HG03196 (cell line): ENCODE data around the gene RGS6.
A peak's percentile ranks its signal among the peaks of the same experiment; 100 is the strongest.

ENCODE experiments used
- ATAC-seq: cut with Tn5 transposase; IDR thresholded peaks from one replicate; pipeline ENCODE4 v1.9.1; 2021; ENCODE audit not compliant: unreplicated experiment

Gene RGS6

GRCh38 chr14:72013721-72014345 lies 81.6 kb downstream of the RGS6 start:
- no peak for ATAC-seq

DNA sequence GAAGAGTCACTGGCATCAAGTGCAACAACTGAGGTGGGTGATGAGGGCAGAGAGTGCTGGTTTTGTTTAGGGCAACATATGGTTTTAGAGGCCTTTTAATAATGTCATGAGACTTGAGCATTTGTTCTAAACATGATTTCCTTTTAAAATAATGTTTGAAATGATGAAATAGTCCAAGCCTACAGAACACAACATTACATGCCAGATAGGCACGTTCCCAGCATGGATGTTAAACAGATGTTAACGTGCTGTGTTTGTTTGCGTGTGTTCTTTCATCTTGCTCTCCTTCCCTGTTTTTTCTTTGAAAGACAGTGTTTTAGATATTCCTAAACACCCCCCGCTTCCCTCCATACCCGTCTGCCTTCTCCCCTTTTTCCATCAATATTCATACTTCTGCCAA lies 82.3 kb downstream of the RGS6 start:
- ATAC-seq: no peak

GRCh38 chr14:72017290-72017689 lies 85.1 kb downstream of the RGS6 start:
- no peak for ATAC-seq

DNA sequence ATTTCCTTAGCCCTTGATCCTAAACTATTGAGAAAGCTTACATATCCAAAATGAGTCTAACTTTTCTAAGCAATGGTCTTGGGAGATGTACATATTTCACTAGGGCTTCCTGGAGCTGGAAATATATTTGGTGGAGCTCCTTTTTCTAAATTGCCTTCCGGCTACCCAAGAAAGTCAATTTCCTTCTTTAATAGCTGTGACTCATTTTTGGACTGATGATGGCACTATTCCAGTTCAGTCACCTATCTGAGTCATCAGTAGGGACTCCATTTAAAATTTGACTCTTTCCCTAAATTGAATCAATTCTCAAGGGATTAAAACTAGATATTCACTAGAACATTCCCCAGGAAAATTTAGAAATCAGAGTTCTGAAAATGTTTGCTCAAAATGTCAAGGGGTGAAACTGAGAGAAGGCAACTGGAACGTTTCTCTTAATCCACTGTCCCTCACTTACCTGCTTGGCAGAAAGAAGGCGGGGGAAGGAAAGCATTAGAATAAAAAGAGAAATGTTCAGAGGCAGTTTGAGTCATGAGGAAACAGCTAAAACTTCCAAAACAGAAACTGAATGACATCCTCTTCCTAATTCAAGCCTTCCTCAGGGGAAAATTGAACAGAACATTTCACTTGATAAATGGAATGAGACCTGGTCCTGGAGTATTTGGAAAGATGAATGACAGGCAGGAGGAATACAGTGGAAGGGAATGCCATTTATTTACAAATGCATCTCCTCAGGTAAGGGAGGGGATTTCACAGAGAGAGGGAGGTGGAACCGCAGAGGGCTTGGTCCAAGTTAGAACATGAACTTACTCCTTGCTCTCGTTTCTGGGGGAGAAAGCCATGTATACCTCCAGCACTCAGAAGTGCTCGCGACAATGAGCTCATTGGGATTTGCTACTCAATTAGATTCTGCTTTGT lies 91.2 kb downstream of the RGS6 start:
- ATAC-seq: no peak

GRCh38 chr14:72024043-72024407 lies 91.8 kb downstream of the RGS6 start:
- no peak for ATAC-seq

GRCh38 chr14:72024504-72024903 lies 92.3 kb downstream of the RGS6 start:
- no peak for ATAC-seq

DNA sequence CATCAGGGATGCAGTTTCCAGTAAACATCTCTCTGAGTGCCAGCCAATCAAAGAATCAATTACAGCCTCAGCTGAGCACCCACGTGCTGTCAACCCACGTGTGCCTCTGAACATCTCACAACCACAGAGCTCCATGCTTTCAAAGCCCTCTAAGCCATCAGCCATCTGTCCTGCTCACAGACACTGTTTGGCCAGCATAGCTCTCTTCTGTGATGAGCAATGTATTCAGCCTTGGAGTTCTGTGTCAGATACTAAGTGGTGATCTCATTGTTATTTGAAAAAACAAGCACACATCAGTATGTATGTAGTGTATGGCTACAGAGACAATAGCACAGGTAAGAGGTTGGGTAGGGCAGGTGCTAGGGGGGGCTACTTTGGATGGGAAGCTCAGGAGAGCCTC lies 94.3 kb downstream of the RGS6 start:
- ATAC-seq: no peak

- ATAC-seq: no peak
These were observed 94.8 kb downstream of the RGS6 start for GRCh38 chr14:72027061-72027460.

DNA sequence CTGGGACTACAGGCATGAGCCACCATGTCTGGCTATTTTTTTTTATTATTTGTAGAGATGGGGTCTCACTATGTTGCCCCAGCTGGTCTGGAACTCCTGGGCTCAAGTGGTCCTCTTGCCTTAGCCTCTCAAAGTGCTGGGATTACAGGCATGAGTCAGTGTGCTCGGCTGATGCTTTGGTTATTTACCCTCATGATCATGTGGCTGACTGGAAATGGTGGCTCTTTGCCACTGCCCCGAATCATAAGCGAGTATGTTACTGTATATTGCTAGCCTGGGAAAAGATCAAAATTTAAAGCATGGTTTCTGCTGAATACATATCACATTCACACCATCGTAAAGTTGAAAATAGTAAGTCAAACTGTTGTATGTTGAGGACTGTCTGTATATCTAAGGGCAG lies 101.1 kb downstream of the RGS6 start:
- ATAC-seq: no peak

DNA sequence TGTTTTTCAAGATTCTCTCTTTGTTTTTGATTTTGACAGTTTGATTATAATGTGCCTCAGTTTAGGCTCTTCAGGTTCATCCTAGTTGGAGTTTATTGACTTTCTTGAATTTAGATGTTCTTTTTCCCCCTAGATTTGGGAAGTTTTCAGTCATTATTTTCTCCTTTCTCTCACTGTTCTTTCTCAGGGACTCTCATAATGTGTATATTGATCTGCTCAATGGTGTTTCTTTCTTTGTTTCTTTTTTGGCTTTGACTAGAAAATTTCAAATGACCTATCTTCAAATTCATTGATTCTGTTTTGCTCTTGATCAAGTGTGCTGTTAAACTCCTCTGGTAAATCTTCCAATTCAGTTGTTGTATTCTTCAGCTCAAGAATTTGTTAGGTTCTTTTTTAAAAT lies 108.3 kb downstream of the RGS6 start:
- no peak for ATAC-seq

- no peak for ATAC-seq
These were observed 113.0 kb downstream of the RGS6 start for GRCh38 chr14:72045271-72045670.

- no peak for ATAC-seq
These were observed 113.7 kb downstream of the RGS6 start for GRCh38 chr14:72045885-72046284.

DNA sequence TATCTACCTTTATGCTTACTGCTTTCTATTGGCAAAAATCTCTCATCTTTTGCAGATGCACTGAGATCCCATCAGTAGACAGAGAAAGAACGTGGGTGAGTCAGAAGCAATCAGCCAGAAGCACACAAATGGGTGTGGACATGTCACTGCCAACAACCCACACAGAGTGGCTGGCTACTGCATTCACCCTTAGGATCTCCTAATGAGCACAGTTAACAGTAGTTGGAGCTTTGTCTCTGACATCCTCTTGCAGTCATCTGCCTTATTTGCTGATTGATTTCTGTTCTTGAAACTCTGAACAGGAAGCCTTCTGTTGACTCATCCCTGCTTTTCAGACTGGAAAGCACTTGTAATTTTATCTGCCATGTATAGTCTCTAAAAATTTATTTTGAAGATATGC lies 117.2 kb downstream of the RGS6 start:
- peak; percentile 67 for ATAC-seq

DNA sequence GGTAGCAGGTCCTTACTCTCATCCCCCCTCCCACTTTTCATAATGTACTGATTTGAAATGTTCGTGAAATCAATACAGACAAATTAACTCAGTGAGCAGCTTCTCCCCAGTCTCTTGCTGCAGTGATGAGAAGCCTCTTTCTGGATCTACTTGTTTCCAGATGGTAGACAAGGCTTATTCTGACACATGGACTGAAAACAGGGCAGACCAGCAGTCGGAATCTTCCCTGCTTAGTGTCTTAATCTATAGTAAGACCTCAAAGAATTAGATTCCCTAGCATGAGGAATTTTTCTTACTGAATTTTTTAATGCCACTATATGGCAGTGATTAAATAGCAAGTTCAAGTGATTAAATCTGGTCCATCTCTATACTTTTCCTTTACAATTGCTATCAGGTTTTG lies 120.1 kb downstream of the RGS6 start:
- ATAC-seq: no peak

GRCh38 chr14:72053651-72054050 lies 121.4 kb downstream of the RGS6 start:
- ATAC-seq: no peak

- ATAC-seq: no peak
These were observed 122.7 kb downstream of the RGS6 start for GRCh38 chr14:72054911-72055310.

GRCh38 chr14:72057701-72058285 lies 125.6 kb downstream of the RGS6 start:
- ATAC-seq: no peak

- ATAC-seq: no peak
These were observed 128.2 kb downstream of the RGS6 start for GRCh38 chr14:72060460-72060859.

DNA sequence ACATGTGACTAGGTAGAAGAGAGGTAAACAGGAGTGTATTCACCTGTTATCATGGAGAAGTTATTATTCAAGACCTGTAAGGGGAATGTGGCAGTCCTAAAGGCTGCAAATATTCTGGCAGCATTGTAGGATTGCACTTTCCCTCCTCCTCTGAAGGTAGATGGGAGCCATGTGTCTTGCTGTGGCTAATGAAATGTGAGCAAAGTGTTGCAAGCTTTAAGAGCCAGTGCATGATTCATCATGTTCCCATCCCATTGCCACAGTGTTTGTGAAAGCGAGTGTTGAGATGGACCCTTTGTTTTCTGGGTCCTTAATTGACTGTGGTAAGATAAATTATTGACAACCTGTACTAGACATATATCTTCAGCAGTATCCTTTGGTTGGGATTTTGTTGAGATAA lies 128.7 kb downstream of the RGS6 start:
- no peak for ATAC-seq

DNA sequence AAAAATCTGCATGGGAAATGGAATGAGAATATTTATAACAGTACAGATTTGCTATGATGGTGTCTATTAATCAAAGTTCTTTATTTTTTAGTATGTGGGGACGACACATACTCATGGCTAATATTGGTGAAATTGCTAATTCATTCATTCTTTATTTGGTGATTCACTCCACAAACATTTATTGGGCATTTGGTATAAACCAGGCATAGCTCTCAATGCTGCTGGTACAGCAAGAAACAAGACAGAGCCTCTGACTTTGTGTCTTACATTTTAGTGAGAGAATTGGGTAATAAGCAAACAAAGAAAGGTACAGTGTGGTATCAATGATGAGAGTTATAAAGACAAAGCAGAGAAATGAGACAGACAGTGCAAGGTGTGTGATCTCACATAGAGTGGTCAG lies 129.5 kb downstream of the RGS6 start:
- ATAC-seq: no peak

DNA sequence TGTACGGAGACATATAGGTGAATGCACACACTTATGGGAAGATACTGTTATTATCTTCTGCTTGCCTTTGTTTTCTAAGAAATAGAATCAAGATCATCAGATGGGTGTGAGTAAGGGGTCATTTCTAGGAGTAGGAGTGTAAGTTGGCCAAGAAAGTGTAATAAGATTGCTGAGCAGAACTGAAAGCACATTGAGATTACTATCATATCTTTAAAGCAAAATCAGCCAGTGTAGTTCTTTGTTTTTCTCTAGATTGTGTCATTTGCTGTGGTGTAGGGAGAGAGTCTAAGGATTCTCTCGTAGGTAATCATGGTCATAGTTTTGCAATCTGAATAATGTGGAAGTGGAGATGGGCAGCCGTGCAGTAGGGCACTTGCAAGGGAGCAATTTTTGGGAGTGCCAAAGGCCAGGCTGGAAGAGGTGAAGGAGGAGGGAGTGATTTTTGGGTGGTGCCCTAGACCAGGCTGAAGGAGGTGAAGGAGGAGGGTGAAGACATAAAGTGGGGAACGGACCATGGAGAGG lies 131.6 kb downstream of the RGS6 start:
- no peak for ATAC-seq

DNA sequence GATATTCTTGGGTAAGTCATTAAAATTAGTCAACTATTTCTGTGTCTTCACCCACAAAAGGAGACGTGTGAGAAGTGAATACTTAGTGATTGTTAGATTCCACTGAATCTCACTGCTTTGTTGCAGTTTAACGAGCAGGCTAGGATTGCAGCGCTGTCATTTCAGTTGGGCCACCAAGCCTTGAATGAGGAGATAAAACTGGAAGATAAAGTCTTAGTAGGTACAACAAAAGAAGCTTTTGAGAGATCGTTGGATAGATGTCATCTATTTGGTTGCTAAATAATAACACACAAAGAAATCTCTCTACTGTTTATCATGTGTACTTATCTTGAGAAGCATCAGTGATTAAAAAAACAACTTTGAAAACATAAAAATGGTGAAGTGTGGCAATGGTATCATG lies 132.3 kb downstream of the RGS6 start:
- ATAC-seq: no peak
